ENCODE data around the gene WFS1. TPM values are rescaled to one million over a fixed set of nuclear protein-coding genes. Genes with fewer than 3 reads are reported as not detected.
A peak's percentile ranks its signal among the peaks of the same experiment; 100 is the strongest.

Gene WFS1
- total RNA-seq, 6 experiments from 2014 or later = 11.3 to 19.7 (median 15.9) TPM

DNA sequence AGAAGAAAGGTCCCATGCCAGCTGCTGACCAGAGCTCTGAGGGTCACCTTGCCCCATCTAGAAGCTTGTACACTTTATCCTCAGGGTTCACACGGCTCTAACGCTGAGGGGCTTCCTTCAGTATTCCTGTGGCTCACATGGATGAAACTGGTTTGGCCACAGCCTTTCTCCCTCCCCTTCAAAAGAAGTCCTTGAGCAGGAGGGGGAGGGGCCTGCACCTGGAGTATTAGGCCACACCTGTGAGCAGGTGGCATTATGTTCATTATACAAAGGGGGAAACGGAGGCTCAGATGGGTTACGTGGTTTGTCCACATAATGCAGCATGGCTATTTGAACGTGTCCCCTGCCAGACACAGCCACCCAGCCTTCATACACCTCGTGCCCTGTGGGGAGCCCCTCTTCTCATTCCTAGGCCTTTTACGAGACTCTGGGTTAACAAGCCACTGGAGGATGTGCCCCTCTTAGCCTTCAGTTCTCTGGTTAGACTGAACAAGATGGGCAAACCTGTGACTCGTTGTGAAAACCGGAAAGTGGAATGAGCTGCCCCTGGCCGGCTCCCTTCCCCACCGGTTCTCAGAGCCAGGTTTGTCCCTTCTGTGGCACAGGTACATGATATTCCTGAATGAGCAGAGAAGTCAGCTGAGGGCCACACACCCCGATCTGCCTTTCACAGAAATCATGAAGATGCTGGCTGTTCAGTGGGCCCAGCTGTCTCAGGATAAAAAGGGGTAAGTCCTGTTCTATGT is 42.1 kb upstream of the WFS1 start:
- no peaks in the 10 kb centered on the region for H3K4me1 ChIP-seq
- DNase-seq (peak in 2 of 3 donors; percentile 11 to 13), ATAC-seq (no peak)
- H3K27ac ChIP-seq = no peak overlapping the region
- intact Hi-C loops (cut with DNase I) = no loop called here
- no peak overlapping the region for H3K4me3 ChIP-seq
- TF ChIP-seq POLR2A (IDR thresholded peaks at IDR 0.05) = no peak
- TF ChIP-seq, protein P1, sequence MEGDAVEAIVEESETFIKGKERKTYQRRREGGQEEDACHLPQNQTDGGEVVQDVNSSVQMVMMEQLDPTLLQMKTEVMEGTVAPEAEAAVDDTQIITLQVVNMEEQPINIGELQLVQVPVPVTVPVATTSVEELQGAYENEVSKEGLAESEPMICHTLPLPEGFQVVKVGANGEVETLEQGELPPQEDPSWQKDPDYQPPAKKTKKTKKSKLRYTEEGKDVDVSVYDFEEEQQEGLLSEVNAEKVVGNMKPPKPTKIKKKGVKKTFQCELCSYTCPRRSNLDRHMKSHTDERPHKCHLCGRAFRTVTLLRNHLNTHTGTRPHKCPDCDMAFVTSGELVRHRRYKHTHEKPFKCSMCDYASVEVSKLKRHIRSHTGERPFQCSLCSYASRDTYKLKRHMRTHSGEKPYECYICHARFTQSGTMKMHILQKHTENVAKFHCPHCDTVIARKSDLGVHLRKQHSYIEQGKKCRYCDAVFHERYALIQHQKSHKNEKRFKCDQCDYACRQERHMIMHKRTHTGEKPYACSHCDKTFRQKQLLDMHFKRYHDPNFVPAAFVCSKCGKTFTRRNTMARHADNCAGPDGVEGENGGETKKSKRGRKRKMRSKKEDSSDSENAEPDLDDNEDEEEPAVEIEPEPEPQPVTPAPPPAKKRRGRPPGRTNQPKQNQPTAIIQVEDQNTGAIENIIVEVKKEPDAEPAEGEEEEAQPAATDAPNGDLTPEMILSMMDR (IDR thresholded peaks at IDR 0.05) = no peak
- 70% methylated on average over 10 of the region's 12 CpGs for WGBS (ENCODE audit: insufficient coverage, low coverage, low lambda C conversion rate, missing lambda C conversion rate)
- peaks cover 0 to under 1% of the 10 kb centered on the region in 2 donors for H3K27me3 ChIP-seq
- no peaks in the 10 kb centered on the region for H3K9me3 ChIP-seq
- H3K36me3 ChIP-seq = no peaks in the 10 kb centered on the region

DNA sequence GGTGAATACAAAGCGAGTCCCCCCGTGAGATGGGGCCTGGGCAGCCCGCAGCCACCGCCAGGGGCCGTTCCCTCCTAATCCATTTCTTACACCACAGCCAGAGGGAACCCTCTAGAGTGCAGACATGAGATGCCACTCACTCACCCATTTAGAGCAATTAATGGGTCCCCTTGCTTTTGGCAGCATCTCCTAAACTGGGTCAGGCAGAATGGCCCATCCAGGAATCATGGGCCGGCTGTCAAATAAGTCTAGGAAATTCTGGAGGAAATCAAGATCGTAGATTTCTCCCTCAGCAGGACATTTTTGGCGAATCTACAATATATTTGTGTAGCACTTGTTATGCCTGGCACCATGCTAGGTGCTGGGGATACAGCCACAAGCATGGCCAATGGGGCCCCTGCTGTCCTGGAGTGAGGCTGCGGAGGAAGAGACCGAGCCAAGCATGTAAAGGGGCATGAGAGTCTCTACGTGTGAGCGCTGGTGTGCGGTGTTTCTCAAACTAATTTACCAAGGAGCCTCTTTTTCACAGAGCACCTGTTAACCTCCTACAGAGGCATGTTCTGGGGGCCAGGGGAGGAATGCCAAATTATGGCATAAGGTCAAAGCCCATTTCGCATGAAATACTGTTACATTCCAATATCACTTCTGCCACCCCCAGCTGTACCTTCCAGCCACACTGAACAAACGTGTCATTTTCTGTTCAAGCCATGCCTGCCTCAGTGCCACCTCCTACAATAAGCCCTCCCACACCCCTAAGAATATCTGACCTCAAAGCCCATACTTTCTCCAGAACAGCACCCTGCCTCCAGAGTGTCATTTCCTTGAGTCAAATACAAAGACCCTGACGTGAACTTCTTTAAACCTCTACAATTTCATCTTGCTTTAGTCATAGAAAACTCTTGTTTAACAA is 41.2 kb upstream of the WFS1 start:
- TF ChIP-seq, protein P1 (IDR thresholded peaks at IDR 0.05) = no peak
- TF ChIP-seq POLR2A (IDR thresholded peaks at IDR 0.05) = no peak
- WGBS (ENCODE audit: insufficient coverage, low coverage, low lambda C conversion rate, missing lambda C conversion rate) = 43% methylated on average over 10 of the region's 16 CpGs

DNA sequence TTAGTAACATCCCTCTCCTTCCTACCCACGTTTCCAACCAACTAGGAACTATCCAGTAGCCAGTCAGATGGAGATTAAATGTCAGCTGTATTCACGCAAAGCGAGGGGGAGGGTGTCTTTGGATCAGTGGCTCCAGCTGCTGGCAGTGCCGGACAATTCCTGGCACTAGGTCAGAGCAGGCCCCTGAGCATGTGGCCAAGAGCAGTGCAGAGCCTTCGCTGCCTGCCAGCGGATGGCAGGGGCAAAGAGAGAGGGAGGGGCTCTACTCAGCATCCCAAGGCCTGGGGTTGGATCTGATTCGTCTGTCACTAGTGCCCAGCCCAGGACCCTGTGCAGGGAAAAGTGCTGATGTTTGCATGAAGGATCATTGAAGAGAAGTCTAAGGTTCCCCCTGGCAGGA is 40.6 kb upstream of the WFS1 start:
- intact Hi-C loops (cut with DNase I) = no loop called here
- Histone ChIP-seq H3K36me3 (no peaks in the 10 kb centered on the region), H3K4me1 (no peaks in the 10 kb centered on the region), H3K27ac (no peak overlapping the region), H3K9me3 (no peaks in the 10 kb centered on the region), H3K4me3 (no peak overlapping the region), H3K27me3 (no peaks in the 10 kb centered on the region)
- ATAC-seq = no peak
- WGBS (ENCODE audit: insufficient coverage, low coverage, low lambda C conversion rate, missing lambda C conversion rate) = 30% methylated on average over 3 of the region's 7 CpGs
- TF ChIP-seq, protein P1 (IDR thresholded peaks at IDR 0.05) = no peak
- TF ChIP-seq POLR2A (IDR thresholded peaks at IDR 0.05) = no peak
- peak in 2 of 3 donors; percentile 21 to 24 for DNase-seq

More for the DNA sequence above, 41.2 kb upstream of the WFS1 start:
- Histone ChIP-seq H3K27me3 (no peaks in the 10 kb centered on the region), H3K9me3 (no peaks in the 10 kb centered on the region), H3K36me3 (no peaks in the 10 kb centered on the region), H3K4me3 (no peak overlapping the region), H3K27ac (no peak overlapping the region), H3K4me1 (no peaks in the 10 kb centered on the region)
- ATAC-seq = no peak
- intact Hi-C loops (cut with DNase I) = no loop called here
- peak in 2 of 3 donors; percentile 11 to 18 for DNase-seq

DNA sequence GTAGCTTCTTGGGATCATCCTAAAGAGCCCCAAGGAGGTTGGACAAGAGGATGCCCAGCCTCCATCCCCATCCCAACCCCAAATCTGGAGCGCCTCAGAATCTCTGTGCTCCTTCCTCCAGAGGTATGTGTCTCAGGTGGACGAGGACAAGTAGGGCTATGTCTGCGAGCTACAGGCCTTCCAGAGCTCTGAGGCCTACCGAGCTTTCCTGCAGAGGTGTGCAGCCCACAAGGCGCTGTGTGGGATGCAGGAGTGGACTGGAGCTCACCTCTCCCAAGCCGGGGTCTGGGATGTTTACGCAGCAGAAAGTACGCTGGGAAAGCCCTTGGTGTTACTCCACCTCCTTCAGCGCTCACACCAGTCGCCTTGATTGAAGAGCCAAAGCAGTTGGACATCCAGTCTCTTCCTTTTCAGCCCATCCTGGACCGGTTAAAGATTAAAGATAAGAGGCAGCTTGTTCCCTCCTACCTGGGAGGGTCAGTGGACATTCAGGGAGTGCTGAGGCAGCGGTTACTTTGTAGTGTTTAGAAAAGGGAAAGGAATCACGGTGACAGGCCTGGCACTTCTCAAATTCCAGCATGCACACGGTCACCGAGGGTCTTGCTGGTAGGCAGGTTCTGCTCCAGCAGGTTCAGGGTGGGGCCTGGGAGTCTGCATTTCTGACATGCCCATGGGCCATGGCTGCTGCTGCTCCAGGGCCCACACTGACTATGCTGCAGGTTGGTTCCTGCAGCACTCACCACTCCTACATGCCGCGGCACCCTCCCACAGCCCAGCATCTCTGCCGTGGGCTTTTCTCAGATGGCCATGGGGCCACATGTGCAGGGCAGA is 39.8 kb upstream of the WFS1 start:
- H3K36me3 ChIP-seq = no peaks in the 10 kb centered on the region
- no peak overlapping the region for H3K4me3 ChIP-seq
- TF ChIP-seq POLR2A (IDR thresholded peaks at IDR 0.05) = no peak
- TF ChIP-seq, protein P1 (IDR thresholded peaks at IDR 0.05) = no peak
- WGBS (ENCODE audit: insufficient coverage, low coverage, low lambda C conversion rate, missing lambda C conversion rate) = 59% methylated on average over 11 of the region's 18 CpGs
- ATAC-seq (no peak), DNase-seq (peak in 2 of 3 donors; percentile 13 to 43)
- no peaks in the 10 kb centered on the region for H3K9me3 ChIP-seq
- intact Hi-C loops (cut with DNase I) = no loop called here
- H3K27me3 ChIP-seq = no peaks in the 10 kb centered on the region
- H3K4me1 ChIP-seq = no peaks in the 10 kb centered on the region
- H3K27ac ChIP-seq = no peak overlapping the region

Measured in right lobe of liver (tissue), 6 donors.